H1 (cell line): ENCODE data around the gene MIS18A. TPM values are rescaled to one million over a fixed set of nuclear protein-coding genes. Genes with fewer than 3 reads are reported as not detected.

ENCODE experiments used
- CTCF ChIA-PET: fragments of 300-600 bp; sonication (Branson Sonifier 250); formaldehyde crosslinking; loops from one replicate; lab custom pipeline; 2021; ENCODE audit not compliant: partially characterized antibody; lab: Charles Lee
- POLR2A ChIA-PET: fragments of 300-600 bp; sonication (Branson Sonifier 250); formaldehyde crosslinking; loops from one replicate; lab custom pipeline; 2021; ENCODE audit warnings: inconsistent platforms; ENCODE audit not compliant: partially characterized antibody; lab: Charles Lee
- DNase-seq, 2 experiments: peaks; one replicate each; pipeline versions ENCODE4 v3.0.0 to v3.0.0-alpha.2; 2010 to 2022; ENCODE audit warnings: low spot score in 2 of 2, low read depth in 1 of 2, mixed read lengths in 1 of 2
- FAIRE-seq: peaks from 2 replicates; lab custom pipeline; 2011; peaks lifted over from hg19 to GRCh38; lab: Jason Lieb, UNC
- H2AFZ ChIP-seq: 2 replicates; pipeline ENCODE4 v1.8.1; 2012; ENCODE audit warnings: low read length, inconsistent platforms
- H2AK5ac ChIP-seq: 2 replicates; pipeline ENCODE4 v1.6.1; 2013; ENCODE audit warnings: low read depth, low read length
- H2BK120ac ChIP-seq: replicated peaks from 2 replicates; pipeline ENCODE3; 2013; ENCODE audit warnings: low read depth, low read length, inconsistent platforms
- H2BK12ac ChIP-seq: 2 replicates; pipeline ENCODE4 v1.6.1; 2013; ENCODE audit warnings: low read depth, low read length
- H2BK15ac ChIP-seq: 2 replicates; pipeline ENCODE4 v1.6.1; 2013; ENCODE audit warnings: low read length
- H2BK20ac ChIP-seq: 2 replicates; pipeline ENCODE4 v1.6.1; 2013; ENCODE audit warnings: low read length
- H2BK5ac ChIP-seq: 2 replicates; pipeline ENCODE4 v1.6.1; 2013; ENCODE audit warnings: low read depth, low read length
- H3K14ac ChIP-seq: 2 replicates; pipeline ENCODE4 v1.6.1; 2013; ENCODE audit warnings: inconsistent platforms; ENCODE audit not compliant: insufficient read length
- H3K18ac ChIP-seq: 2 replicates; pipeline ENCODE4 v1.6.1; 2013; ENCODE audit warnings: low read length; ENCODE audit errors: extremely low read depth
- H3K23ac ChIP-seq: 2 replicates; pipeline ENCODE4 v1.6.1; 2013; ENCODE audit warnings: inconsistent platforms; ENCODE audit not compliant: insufficient read length
- H3K23me2 ChIP-seq: 2 replicates; pipeline ENCODE4 v1.6.1; 2013; ENCODE audit warnings: low read depth, low read length
- H3K27ac ChIP-seq: 2 replicates; pipeline ENCODE4 v1.6.1; 2011; ENCODE audit warnings: low read depth, low read length, inconsistent platforms
- H3K27me3 ChIP-seq, 4 experiments: replicated peaks in 1 of 4; 1 replicate in 1 of 4; 2 replicates in 3 of 4; pipeline versions ENCODE4 v1.6.1 to v1.8.1; 2011 to 2013; ENCODE audit warnings: low read length in 3 of 4, mild to moderate bottlenecking in 3 of 4, inconsistent platforms in 2 of 4, mixed read lengths in 2 of 4, moderate library complexity in 1 of 4; ENCODE audit not compliant: control insufficient read depth in 3 of 4, insufficient read depth in 3 of 4; ENCODE audit errors: extremely low read depth in 1 of 4
- H3K36me3 ChIP-seq, 4 experiments: 2 replicates each; pipeline versions ENCODE4 v1.6.1 to v1.8.1; 2011 to 2013; ENCODE audit warnings: mild to moderate bottlenecking in 4 of 4, low read length in 3 of 4, moderate library complexity in 2 of 4, control low read depth in 1 of 4, inconsistent platforms in 1 of 4; ENCODE audit not compliant: insufficient read depth in 4 of 4, control insufficient read depth in 2 of 4
- H3K4ac ChIP-seq: replicated peaks from 2 replicates; pipeline ENCODE3; 2013; ENCODE audit warnings: low read length, low read depth, mixed read lengths, inconsistent platforms; ENCODE audit not compliant: insufficient read length
- H3K4me1 ChIP-seq, 4 experiments: replicated peaks in 1 of 4; 1 replicate in 1 of 4; 2 replicates in 3 of 4; pipeline versions ENCODE4 v1.6.1 to v1.8.1; 2011 to 2013; ENCODE audit warnings: low read length in 3 of 4, inconsistent platforms in 2 of 4, mixed read lengths in 1 of 4; ENCODE audit not compliant: insufficient read depth in 4 of 4, control insufficient read depth in 3 of 4
- H3K4me2 ChIP-seq, 2 experiments: 2 replicates each; pipeline versions ENCODE4 v1.6.1 to v1.8.1; 2011 to 2013; ENCODE audit warnings: low read depth in 2 of 2, low read length in 2 of 2, control low read depth in 1 of 2, inconsistent platforms in 1 of 2, mild to moderate bottlenecking in 1 of 2; ENCODE audit not compliant: insufficient read depth in 1 of 2
- H3K4me3 ChIP-seq, 4 experiments: fragments of 200-600, 300-600 bp in 1 of 4; sonication (generic), shearing (Covaris generic), sonication (Bioruptor Twin) in 1 of 4; 2 replicates each; pipeline versions ENCODE4 v1.5.1 to v1.8.1; 2011 to 2016; ENCODE audit warnings: low read length in 4 of 4, low read depth in 3 of 4, control low read depth in 2 of 4, inconsistent platforms in 2 of 4, mild to moderate bottlenecking in 2 of 4, mixed read lengths in 1 of 4, moderate library complexity in 1 of 4; ENCODE audit not compliant: insufficient read depth in 2 of 4; ENCODE audit errors: extremely low read depth in 1 of 4
- H3K56ac ChIP-seq: replicated peaks from 2 replicates; pipeline ENCODE3; 2013; ENCODE audit warnings: low read depth, mild to moderate bottlenecking, mixed read lengths, low read length, inconsistent platforms; ENCODE audit not compliant: insufficient read length
- H3K79me1 ChIP-seq: 2 replicates; pipeline ENCODE4 v1.6.1; 2013; ENCODE audit warnings: low read depth, low read length, control low read depth
- H3K79me2 ChIP-seq, 2 experiments: 2 replicates each; pipeline versions ENCODE4 v1.6.1 to v1.8.1; 2012 to 2013; ENCODE audit warnings: low read length in 2 of 2, mild to moderate bottlenecking in 2 of 2, inconsistent platforms in 1 of 2; ENCODE audit not compliant: insufficient read depth in 2 of 2, control insufficient read depth in 1 of 2
- H3K9ac ChIP-seq, 4 experiments: replicated peaks in 1 of 4; 1 replicate in 1 of 4; 2 replicates in 3 of 4; pipeline versions ENCODE4 v1.6.1 to v1.8.1; 2011 to 2013; ENCODE audit warnings: low read depth in 3 of 4, low read length in 3 of 4, control low read depth in 2 of 4, mild to moderate bottlenecking in 2 of 4, moderate library complexity in 2 of 4, inconsistent platforms in 1 of 4; ENCODE audit errors: extremely low read depth in 1 of 4
- H3K9me3 ChIP-seq, 2 experiments: 2 replicates each; pipeline versions ENCODE4 v1.6.1 to v1.8.1; 2012 to 2013; ENCODE audit warnings: mild to moderate bottlenecking in 2 of 2, moderate library complexity in 2 of 2, control low read depth in 1 of 2, inconsistent platforms in 1 of 2, low read depth in 1 of 2, low read length in 1 of 2, mixed read lengths in 1 of 2; ENCODE audit not compliant: insufficient read depth in 2 of 2
- H4K20me1 ChIP-seq, 2 experiments: replicated peaks in 1 of 2; 2 replicates each; pipeline versions ENCODE3 to v1.8.1; 2011 to 2013; ENCODE audit warnings: inconsistent platforms in 2 of 2, low read length in 2 of 2, mild to moderate bottlenecking in 1 of 2; ENCODE audit not compliant: insufficient read depth in 2 of 2, control insufficient read depth in 1 of 2
- H4K5ac ChIP-seq: 2 replicates; pipeline ENCODE4 v1.6.1; 2013; ENCODE audit warnings: low read length, low read depth, mixed read lengths, inconsistent platforms; ENCODE audit not compliant: insufficient read length
- H4K8ac ChIP-seq: 2 replicates; pipeline ENCODE4 v1.8.0; 2013; ENCODE audit warnings: mild to moderate bottlenecking, moderate library complexity, low read length, inconsistent platforms; ENCODE audit not compliant: insufficient read depth; ENCODE audit errors: extremely low read depth
- H4K91ac ChIP-seq: replicated peaks from 2 replicates; pipeline ENCODE3; 2013; ENCODE audit warnings: low read length, mixed read lengths, inconsistent platforms; ENCODE audit not compliant: insufficient read length
- ASH2L ChIP-seq: fragments of 200-600, 300-600 bp; sonication (generic); IDR thresholded peaks from one replicate; pipeline ENCODE4 v1.7.1; 2017; ENCODE audit warnings: low read length
- CBX5 ChIP-seq: fragments of 300-800, 300-1000 bp; sonication (generic); IDR thresholded peaks from 2 replicates; pipeline ENCODE4 v1.7.1; 2016; ENCODE audit warnings: antibody characterized with exemption, low read length, low read depth
- CBX8 ChIP-seq: fragments of 300-800, 300-1000 bp; sonication (generic); IDR thresholded peaks from 2 replicates; pipeline ENCODE4 v1.7.1; 2016; ENCODE audit warnings: low read depth, low read length, borderline replicate concordance
- CREB1 ChIP-seq: IDR thresholded peaks from 2 replicates; pipeline ENCODE4 v1.6.1; 2012; ENCODE audit warnings: inconsistent platforms
- CTBP2 ChIP-seq: IDR thresholded peaks from 2 replicates; pipeline ENCODE4 v1.7.0; 2011; ENCODE audit warnings: borderline replicate concordance, mild to moderate bottlenecking, moderate library complexity, mixed read lengths, low read length; ENCODE audit not compliant: insufficient read depth, insufficient read length
- EZH2 ChIP-seq: fragments of 200-600 bp; sonication (generic); IDR thresholded peaks from 2 replicates; pipeline ENCODE4 v1.7.1; 2012; ENCODE audit warnings: low read depth, mild to moderate bottlenecking, moderate library complexity, low read length, inconsistent platforms; ENCODE audit not compliant: severe bottlenecking
- KDM1A ChIP-seq: fragments of 200-600, 300-600 bp; sonication (generic); IDR thresholded peaks from 2 replicates; pipeline ENCODE4 v1.7.1; 2016; ENCODE audit warnings: mild to moderate bottlenecking, low read length, borderline replicate concordance
- NANOG ChIP-seq: IDR thresholded peaks from 2 replicates; pipeline ENCODE4 v1.6.1; 2011; ENCODE audit warnings: low read length, low read depth, mild to moderate bottlenecking, inconsistent platforms; ENCODE audit not compliant: insufficient read depth, poor library complexity, severe bottlenecking
- POLR2AphosphoS5 ChIP-seq: IDR thresholded peaks from 2 replicates; pipeline ENCODE4 v1.6.1; 2011; ENCODE audit warnings: low read depth, low read length
- SIX5 ChIP-seq: IDR thresholded peaks from 2 replicates; pipeline ENCODE4 v1.6.1; 2011; ENCODE audit warnings: mild to moderate bottlenecking, low read depth, low read length
- SRF ChIP-seq: IDR thresholded peaks from 2 replicates; pipeline ENCODE4 v1.6.1; 2011; ENCODE audit warnings: mild to moderate bottlenecking, low read depth, low read length, moderate library complexity
- WGBS, 2 experiments: shearing (Covaris generic) in 1 of 2; methylation state at CpG; one replicate each; pipeline versions ENCODE4 v1.1.6 to v1.1.7; 2013 to 2015; ENCODE audit warnings: low lambda C conversion rate in 2 of 2, mixed read lengths in 2 of 2, inconsistent platforms in 1 of 2, low coverage in 1 of 2, missing lambda C conversion rate in 1 of 2; ENCODE audit not compliant: insufficient replicate concordance in 2 of 2, insufficient coverage in 1 of 2, insufficient read length in 1 of 2; ENCODE audit errors: extremely low coverage in 1 of 2, missing lambda C conversion rate in 1 of 2; 5-methylcytosine and 5-hydroxymethylcytosine counted together
- polyA plus RNA-seq, 7 experiments: library from polyadenylated mRNA; depleted of rRNA in 3 of 7; stranded (reverse) in 5 of 7; unstranded in 2 of 7; fragments of >200 nt in 5 of 7; fragments of 200-250 nt in 2 of 7; gene quantifications; 1 replicate in 5 of 7; 2 replicates in 1 of 7; 4 replicates in 1 of 7; pipeline versions ENCODE4 v1.2.1 to v1.2.3, GENCODE V29; 2011 to 2013; ENCODE audit warnings: missing spikeins in 2 of 7, mixed read lengths in 2 of 7
- total RNA-seq: library from RNA; stranded (reverse); fragmentation: NEBNext Ultra II Directional; extraction: Animal tissue kit (Norgen Biotek cat#: 25700); gene quantifications from 2 replicates; pipeline ENCODE4 v1.2.1, GENCODE V29; 2021
- TF ChIP-seq, protein P1 (sequence below), 3 experiments: IDR thresholded peaks; 1 replicate in 2 of 3; 2 replicates in 1 of 3; pipeline versions ENCODE4 v1.5.1 to v1.6.1; 2011; ENCODE audit warnings: low read length in 3 of 3, mild to moderate bottlenecking in 3 of 3, inconsistent platforms in 2 of 3, low read depth in 1 of 3, moderate library complexity in 1 of 3; ENCODE audit not compliant: insufficient read depth in 1 of 3; ENCODE audit errors: control extremely low read depth in 1 of 3

MIS18A gene
- total and polyA plus RNA-seq, 2 of the 8 experiments (the other 6 are each of a cell fraction or from before 2014, with no cell fraction given): 28.9 to 53.0 TPM

DNA sequence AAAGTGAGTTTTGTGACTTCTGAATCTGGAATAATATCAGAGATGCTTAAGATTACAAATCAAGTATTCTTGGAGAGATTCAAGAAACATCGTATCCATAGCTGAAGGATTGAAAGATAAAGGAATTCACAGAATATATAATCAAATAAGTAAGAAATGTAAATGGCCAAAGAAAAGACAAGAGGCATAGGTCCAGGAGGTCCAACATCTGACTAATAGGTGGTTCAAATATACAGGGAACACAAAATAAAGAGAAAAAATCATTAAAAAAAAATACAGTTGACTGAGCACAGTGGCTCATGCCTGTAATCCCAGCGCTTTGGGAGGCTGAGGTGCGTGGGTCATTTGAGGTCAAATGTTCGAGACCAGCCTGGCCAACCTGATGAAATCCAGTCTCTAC is 6.6 kb upstream of the MIS18A start:
- no peak overlapping the region for H2AK5ac ChIP-seq
- no peaks in the 10 kb centered on the region for H3K9me3 ChIP-seq
- no peak for FAIRE-seq
- H4K5ac ChIP-seq: no peak overlapping the region
- no peaks in the 10 kb centered on the region for H3K4me1 ChIP-seq
- H3K23me2 ChIP-seq: no peaks in the 10 kb centered on the region; the same call in 1 of the 2 replicates
- H3K4me2 ChIP-seq: no peak overlapping the region
- ChIA-PET POLR2A (no interaction called here), CTCF (no interaction called here)
- no peak overlapping the region for H2BK5ac ChIP-seq
- H2BK12ac ChIP-seq: no peak overlapping the region
- no peak overlapping the region for H3K4me3 ChIP-seq
- H3K79me2 ChIP-seq: no peaks in the 10 kb centered on the region
- H3K56ac ChIP-seq: no peak overlapping the region
- no peaks in the 10 kb centered on the region for H3K36me3 ChIP-seq
- no peaks in the 10 kb centered on the region for H4K20me1 ChIP-seq
- H3K27me3 ChIP-seq: no peaks in the 10 kb centered on the region
- H3K4ac ChIP-seq: no peak overlapping the region
- H2AFZ ChIP-seq: no peak overlapping the region
- no peak for DNase-seq
- H3K27ac ChIP-seq: no peak overlapping the region
- no peak overlapping the region for H2BK120ac ChIP-seq
- 97% methylated on average over 4 of the region's 4 CpGs; no CpG with 5 or more reads in 1 of the 2 experiments for WGBS, 2 experiments
- no peak overlapping the region for H2BK15ac ChIP-seq
- no peak overlapping the region for H3K9ac ChIP-seq
- H4K91ac ChIP-seq: no peak overlapping the region
- H2BK20ac ChIP-seq: no peak overlapping the region
- no peak overlapping the region for H3K18ac ChIP-seq
- no peak overlapping the region for H3K23ac ChIP-seq
- no peak overlapping the region for H3K14ac ChIP-seq
- H4K8ac ChIP-seq: no peak overlapping the region
- no peaks in the 10 kb centered on the region for H3K79me1 ChIP-seq
- TF ChIP-seq CBX8 (no peak), SRF (no peak), CTBP2 (no peak), NANOG (no peak), SIX5 (no peak), CBX5 (no peak), CREB1 (no peak), ASH2L (no peak), KDM1A (no peak), EZH2 (no peak), POLR2AphosphoS5 (no peak)
- TF ChIP-seq, protein P1, sequence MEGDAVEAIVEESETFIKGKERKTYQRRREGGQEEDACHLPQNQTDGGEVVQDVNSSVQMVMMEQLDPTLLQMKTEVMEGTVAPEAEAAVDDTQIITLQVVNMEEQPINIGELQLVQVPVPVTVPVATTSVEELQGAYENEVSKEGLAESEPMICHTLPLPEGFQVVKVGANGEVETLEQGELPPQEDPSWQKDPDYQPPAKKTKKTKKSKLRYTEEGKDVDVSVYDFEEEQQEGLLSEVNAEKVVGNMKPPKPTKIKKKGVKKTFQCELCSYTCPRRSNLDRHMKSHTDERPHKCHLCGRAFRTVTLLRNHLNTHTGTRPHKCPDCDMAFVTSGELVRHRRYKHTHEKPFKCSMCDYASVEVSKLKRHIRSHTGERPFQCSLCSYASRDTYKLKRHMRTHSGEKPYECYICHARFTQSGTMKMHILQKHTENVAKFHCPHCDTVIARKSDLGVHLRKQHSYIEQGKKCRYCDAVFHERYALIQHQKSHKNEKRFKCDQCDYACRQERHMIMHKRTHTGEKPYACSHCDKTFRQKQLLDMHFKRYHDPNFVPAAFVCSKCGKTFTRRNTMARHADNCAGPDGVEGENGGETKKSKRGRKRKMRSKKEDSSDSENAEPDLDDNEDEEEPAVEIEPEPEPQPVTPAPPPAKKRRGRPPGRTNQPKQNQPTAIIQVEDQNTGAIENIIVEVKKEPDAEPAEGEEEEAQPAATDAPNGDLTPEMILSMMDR (IDR thresholded peaks at IDR 0.05; ENCODE audit: control extremely low read depth in 1 of 3, insufficient read depth in 1 of 3, low read depth in 1 of 3, low read length in 3 of 3): no peak
